SK-N-SH treated with all-trans-retinoic acid at 6 μM for 48 hours (cell line): ENCODE measurements around the gene MRPS18B.

Experiments
- ATAC-seq: fragments of 200-7000 bp; cut with Tn5 transposase; 3 replicates; pipeline ENCODE4 v1.9.1; 2020; ENCODE audit warnings: mild to moderate bottlenecking, moderate library complexity
- ARNTL ChIP-seq: fragments of 450-650 bp; formaldehyde crosslinking; IDR thresholded peaks from 2 replicates; pipeline ENCODE4 v1.5.0; 2020; ENCODE audit warnings: low read depth, mild to moderate bottlenecking, moderate library complexity, borderline replicate concordance
- BACH2 ChIP-seq: fragments of 250-450 bp; sonication (Bioruptor Pico); IDR thresholded peaks from 2 replicates; pipeline ENCODE4 v1.9.0; 2021; ENCODE audit warnings: mild to moderate bottlenecking, borderline replicate concordance
- CSDC2 ChIP-seq: fragments of 250-450 bp; sonication (Bioruptor Pico); IDR thresholded peaks from 2 replicates; pipeline ENCODE4 v1.5.0; 2020; ENCODE audit warnings: mild to moderate bottlenecking, moderate library complexity
- ESRRG ChIP-seq: fragments of 250-450 bp; sonication (Bioruptor Pico); IDR thresholded peaks from 2 replicates; pipeline ENCODE4 v1.6.1; 2021; ENCODE audit warnings: mild to moderate bottlenecking
- GLIS3 ChIP-seq: fragments of 250-450 bp; sonication (Bioruptor Pico); IDR thresholded peaks from 2 replicates; pipeline ENCODE4 v1.5.0; 2020; ENCODE audit warnings: mild to moderate bottlenecking, moderate library complexity
- ISL1 ChIP-seq: fragments of 250-450 bp; sonication (Bioruptor Pico); IDR thresholded peaks from 2 replicates; pipeline ENCODE4 v2.1.2; 2022; ENCODE audit warnings: mild to moderate bottlenecking, moderate library complexity
- OSR1 ChIP-seq: fragments of 250-450 bp; sonication (Bioruptor Pico); IDR thresholded peaks from 2 replicates; pipeline ENCODE4 v1.8.0; 2022; ENCODE audit warnings: moderate library complexity, mild to moderate bottlenecking, inconsistent platforms
- PPARA ChIP-seq: fragments of 250-450 bp; sonication (Bioruptor Pico); IDR thresholded peaks from 2 replicates; pipeline ENCODE4 v1.5.0; 2020; ENCODE audit warnings: mild to moderate bottlenecking, borderline replicate concordance
- RARB ChIP-seq: fragments of 250-450 bp; sonication (Bioruptor Pico); IDR thresholded peaks from 2 replicates; pipeline ENCODE4 v1.8.0; 2021; ENCODE audit warnings: mild to moderate bottlenecking, moderate library complexity
- SNAI2 ChIP-seq: fragments of 250-450 bp; sonication (Bioruptor Pico); IDR thresholded peaks from 2 replicates; pipeline ENCODE4 v1.5.0; 2020; ENCODE audit warnings: mild to moderate bottlenecking, moderate library complexity
- TCF4 ChIP-seq: fragments of 250-450 bp; sonication (Bioruptor Pico); IDR thresholded peaks from 2 replicates; pipeline ENCODE4 v1.8.0; 2021; ENCODE audit warnings: mild to moderate bottlenecking, moderate library complexity, borderline replicate concordance
- ZC3H10 ChIP-seq: fragments of 250-450 bp; sonication (Bioruptor Pico); IDR thresholded peaks from 2 replicates; pipeline ENCODE4 v1.5.1; 2021; ENCODE audit warnings: mild to moderate bottlenecking, moderate library complexity
- ZFP3 ChIP-seq: fragments of 250-450 bp; sonication (Bioruptor Pico); IDR thresholded peaks from 2 replicates; pipeline ENCODE4 v1.5.0; 2020; ENCODE audit warnings: mild to moderate bottlenecking, moderate library complexity
- ZFP30 ChIP-seq: fragments of 450-650 bp; formaldehyde crosslinking; IDR thresholded peaks from 2 replicates; pipeline ENCODE4 v1.5.0; 2022; ENCODE audit warnings: mild to moderate bottlenecking, moderate library complexity
- ZNF565 ChIP-seq: fragments of 450-650 bp; formaldehyde crosslinking; conservative IDR thresholded peaks from 2 replicates; pipeline ENCODE4 v1.5.0; 2020; ENCODE audit warnings: low read depth, mild to moderate bottlenecking, moderate library complexity
- ZNF70 ChIP-seq: fragments of 450-650 bp; formaldehyde crosslinking; IDR thresholded peaks from 2 replicates; pipeline ENCODE4 v1.5.0; 2020; ENCODE audit warnings: mild to moderate bottlenecking, moderate library complexity
- ZNF8 ChIP-seq: fragments of 450-650 bp; formaldehyde crosslinking; IDR thresholded peaks from 2 replicates; pipeline ENCODE4 v1.5.0; 2020; ENCODE audit warnings: mild to moderate bottlenecking, moderate library complexity
- TF ChIP-seq, protein P1 (sequence below): fragments of 250-450 bp; sonication (Bioruptor Pico); IDR thresholded peaks from 2 replicates; pipeline ENCODE4 v1.8.0; 2020; ENCODE audit warnings: mild to moderate bottlenecking, moderate library complexity, borderline replicate concordance
- TF ChIP-seq, protein P2 (sequence below): fragments of 250-450 bp; sonication (Bioruptor Pico); IDR thresholded peaks from 2 replicates; pipeline ENCODE4 v1.8.0; 2021; ENCODE audit warnings: low read depth, mild to moderate bottlenecking, moderate library complexity, borderline replicate concordance
- TF ChIP-seq, protein P3 (sequence below): fragments of 250-450 bp; sonication (Bioruptor Pico); IDR thresholded peaks from 2 replicates; pipeline ENCODE4 v1.5.0; 2020; ENCODE audit warnings: mild to moderate bottlenecking, moderate library complexity
- TF ChIP-seq, protein P4 (sequence below): fragments of 250-450 bp; sonication (Bioruptor Pico); IDR thresholded peaks from 2 replicates; pipeline ENCODE4 v1.5.1; 2021; ENCODE audit warnings: mild to moderate bottlenecking, moderate library complexity

The MRPS18B gene

DNA sequence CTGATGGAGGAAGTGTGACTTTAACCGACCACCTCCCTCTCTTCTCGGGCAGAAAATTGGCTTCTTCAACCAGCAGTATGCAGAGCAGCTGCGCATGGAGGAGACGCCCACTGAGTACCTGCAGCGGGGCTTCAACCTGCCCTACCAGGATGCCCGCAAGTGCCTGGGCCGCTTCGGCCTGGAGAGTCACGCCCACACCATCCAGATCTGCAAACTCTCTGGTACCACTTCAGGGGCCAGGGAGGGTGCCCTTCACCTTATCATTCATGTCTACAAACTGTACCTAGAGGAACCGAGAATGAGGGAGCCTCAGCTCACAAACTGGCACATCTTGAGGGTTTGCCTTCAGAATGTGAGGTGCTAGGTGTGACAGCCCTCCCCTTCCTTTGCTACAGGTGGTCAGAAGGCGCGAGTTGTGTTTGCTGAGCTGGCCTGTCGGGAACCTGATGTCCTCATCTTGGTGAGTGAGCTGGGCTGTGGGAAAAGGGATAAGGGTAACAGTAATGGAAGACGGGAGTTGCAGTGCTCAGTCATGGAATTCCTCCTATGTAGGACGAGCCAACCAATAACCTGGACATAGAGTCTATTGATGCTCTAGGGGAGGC, 27.8 kb upstream of the MRPS18B start:
- ATAC-seq = no peak; the same call in 2 of the 3 replicates

DNA sequence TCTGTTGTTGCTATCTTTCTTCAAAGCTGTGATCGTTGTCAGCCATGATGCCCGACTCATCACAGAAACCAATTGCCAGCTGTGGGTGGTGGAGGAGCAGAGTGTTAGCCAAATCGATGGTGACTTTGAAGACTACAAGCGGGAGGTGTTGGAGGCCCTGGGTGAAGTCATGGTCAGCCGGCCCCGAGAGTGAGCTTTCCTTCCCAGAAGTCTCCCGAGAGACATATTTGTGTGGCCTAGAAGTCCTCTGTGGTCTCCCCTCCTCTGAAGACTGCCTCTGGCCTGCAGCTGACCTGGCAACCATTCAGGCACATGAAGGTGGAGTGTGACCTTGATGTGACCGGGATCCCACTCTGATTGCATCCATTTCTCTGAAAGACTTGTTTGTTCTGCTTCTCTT, 27.1 kb upstream of the MRPS18B start:
- TF ChIP-seq, protein P1, sequence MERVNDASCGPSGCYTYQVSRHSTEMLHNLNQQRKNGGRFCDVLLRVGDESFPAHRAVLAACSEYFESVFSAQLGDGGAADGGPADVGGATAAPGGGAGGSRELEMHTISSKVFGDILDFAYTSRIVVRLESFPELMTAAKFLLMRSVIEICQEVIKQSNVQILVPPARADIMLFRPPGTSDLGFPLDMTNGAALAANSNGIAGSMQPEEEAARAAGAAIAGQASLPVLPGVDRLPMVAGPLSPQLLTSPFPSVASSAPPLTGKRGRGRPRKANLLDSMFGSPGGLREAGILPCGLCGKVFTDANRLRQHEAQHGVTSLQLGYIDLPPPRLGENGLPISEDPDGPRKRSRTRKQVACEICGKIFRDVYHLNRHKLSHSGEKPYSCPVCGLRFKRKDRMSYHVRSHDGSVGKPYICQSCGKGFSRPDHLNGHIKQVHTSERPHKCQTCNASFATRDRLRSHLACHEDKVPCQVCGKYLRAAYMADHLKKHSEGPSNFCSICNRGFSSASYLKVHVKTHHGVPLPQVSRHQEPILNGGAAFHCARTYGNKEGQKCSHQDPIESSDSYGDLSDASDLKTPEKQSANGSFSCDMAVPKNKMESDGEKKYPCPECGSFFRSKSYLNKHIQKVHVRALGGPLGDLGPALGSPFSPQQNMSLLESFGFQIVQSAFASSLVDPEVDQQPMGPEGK (CRISPR knock-in tag) = no peak
- TF ChIP-seq OSR1 (CRISPR knock-in tag) (no peak), ZC3H10 (no peak), SNAI2 (no peak), ARNTL (no peak), ZFP30 (no peak), GLIS3 (no peak), RARB (no peak), PPARA (CRISPR knock-in tag) (no peak), TCF4 (CRISPR knock-in tag) (no peak)
- TF ChIP-seq, protein P2, sequence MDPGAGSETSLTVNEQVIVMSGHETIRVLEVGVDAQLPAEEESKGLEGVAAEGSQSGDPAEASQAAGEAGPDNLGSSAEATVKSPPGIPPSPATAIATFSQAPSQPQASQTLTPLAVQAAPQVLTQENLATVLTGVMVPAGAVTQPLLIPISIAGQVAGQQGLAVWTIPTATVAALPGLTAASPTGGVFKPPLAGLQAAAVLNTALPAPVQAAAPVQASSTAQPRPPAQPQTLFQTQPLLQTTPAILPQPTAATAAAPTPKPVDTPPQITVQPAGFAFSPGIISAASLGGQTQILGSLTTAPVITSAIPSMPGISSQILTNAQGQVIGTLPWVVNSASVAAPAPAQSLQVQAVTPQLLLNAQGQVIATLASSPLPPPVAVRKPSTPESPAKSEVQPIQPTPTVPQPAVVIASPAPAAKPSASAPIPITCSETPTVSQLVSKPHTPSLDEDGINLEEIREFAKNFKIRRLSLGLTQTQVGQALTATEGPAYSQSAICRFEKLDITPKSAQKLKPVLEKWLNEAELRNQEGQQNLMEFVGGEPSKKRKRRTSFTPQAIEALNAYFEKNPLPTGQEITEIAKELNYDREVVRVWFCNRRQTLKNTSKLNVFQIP (CRISPR knock-in tag) = no peak
- TF ChIP-seq, protein P3, sequence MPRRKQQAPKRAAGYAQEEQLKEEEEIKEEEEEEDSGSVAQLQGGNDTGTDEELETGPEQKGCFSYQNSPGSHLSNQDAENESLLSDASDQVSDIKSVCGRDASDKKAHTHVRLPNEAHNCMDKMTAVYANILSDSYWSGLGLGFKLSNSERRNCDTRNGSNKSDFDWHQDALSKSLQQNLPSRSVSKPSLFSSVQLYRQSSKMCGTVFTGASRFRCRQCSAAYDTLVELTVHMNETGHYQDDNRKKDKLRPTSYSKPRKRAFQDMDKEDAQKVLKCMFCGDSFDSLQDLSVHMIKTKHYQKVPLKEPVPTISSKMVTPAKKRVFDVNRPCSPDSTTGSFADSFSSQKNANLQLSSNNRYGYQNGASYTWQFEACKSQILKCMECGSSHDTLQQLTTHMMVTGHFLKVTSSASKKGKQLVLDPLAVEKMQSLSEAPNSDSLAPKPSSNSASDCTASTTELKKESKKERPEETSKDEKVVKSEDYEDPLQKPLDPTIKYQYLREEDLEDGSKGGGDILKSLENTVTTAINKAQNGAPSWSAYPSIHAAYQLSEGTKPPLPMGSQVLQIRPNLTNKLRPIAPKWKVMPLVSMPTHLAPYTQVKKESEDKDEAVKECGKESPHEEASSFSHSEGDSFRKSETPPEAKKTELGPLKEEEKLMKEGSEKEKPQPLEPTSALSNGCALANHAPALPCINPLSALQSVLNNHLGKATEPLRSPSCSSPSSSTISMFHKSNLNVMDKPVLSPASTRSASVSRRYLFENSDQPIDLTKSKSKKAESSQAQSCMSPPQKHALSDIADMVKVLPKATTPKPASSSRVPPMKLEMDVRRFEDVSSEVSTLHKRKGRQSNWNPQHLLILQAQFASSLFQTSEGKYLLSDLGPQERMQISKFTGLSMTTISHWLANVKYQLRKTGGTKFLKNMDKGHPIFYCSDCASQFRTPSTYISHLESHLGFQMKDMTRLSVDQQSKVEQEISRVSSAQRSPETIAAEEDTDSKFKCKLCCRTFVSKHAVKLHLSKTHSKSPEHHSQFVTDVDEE (CRISPR knock-in tag) = no peak
- TF ChIP-seq, protein P4, sequence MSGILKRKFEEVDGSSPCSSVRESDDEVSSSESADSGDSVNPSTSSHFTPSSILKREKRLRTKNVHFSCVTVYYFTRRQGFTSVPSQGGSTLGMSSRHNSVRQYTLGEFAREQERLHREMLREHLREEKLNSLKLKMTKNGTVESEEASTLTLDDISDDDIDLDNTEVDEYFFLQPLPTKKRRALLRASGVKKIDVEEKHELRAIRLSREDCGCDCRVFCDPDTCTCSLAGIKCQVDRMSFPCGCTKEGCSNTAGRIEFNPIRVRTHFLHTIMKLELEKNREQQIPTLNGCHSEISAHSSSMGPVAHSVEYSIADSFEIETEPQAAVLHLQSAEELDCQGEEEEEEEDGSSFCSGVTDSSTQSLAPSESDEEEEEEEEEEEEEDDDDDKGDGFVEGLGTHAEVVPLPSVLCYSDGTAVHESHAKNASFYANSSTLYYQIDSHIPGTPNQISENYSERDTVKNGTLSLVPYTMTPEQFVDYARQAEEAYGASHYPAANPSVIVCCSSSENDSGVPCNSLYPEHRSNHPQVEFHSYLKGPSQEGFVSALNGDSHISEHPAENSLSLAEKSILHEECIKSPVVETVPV = no peak
- no peak for ATAC-seq

More for the DNA sequence above, 27.8 kb upstream of the MRPS18B start:
- TF ChIP-seq, protein P1 (CRISPR knock-in tag) = no peak
- TF ChIP-seq ZNF8 (CRISPR knock-in tag) (no peak), TCF4 (CRISPR knock-in tag) (no peak), ESRRG (CRISPR knock-in tag) (no peak)

DNA sequence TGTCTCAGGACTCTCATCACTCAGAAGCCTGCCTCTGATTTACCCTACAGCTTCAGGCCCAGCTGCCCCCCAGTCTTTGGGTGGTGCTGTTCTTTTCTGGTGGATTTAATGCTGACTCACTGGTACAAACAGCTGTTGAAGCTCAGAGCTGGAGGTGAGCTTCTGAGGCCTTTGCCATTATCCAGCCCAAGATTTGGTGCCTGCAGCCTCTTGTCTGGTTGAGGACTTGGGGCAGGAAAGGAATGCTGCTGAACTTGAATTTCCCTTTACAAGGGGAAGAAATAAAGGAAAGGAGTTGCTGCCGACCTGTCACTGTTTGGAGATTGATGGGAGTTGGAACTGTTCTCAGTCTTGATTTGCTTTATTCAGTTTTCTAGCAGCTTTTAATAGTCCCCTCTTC, 26.6 kb upstream of the MRPS18B start:
- ATAC-seq = no peak; the same call in 2 of the 3 replicates
- TF ChIP-seq, protein P2 (CRISPR knock-in tag) = no peak
- TF ChIP-seq ZFP30 = no peak
- TF ChIP-seq PPARA (CRISPR knock-in tag) = no peak
- no peak for TF ChIP-seq CSDC2 (CRISPR knock-in tag)
- TF ChIP-seq TCF4 (CRISPR knock-in tag) = no peak
- TF ChIP-seq BACH2 (CRISPR knock-in tag) = no peak
- TF ChIP-seq ARNTL = no peak
- no peak for TF ChIP-seq RARB
- TF ChIP-seq ZNF565 (CRISPR knock-in tag) = no peak
- no peak for TF ChIP-seq ZC3H10
- no peak for TF ChIP-seq ISL1 (CRISPR knock-in tag)
- TF ChIP-seq, protein P3 (CRISPR knock-in tag) = no peak
- no peak for TF ChIP-seq ZNF70
- TF ChIP-seq ZFP3 (CRISPR knock-in tag) = no peak
